HCT116 (cell line): ENCODE data around the gene DYNLT1. TPM values are rescaled to one million over a fixed set of nuclear protein-coding genes. Genes with fewer than 3 reads are reported as not detected.
A peak's percentile ranks its signal among the peaks of the same experiment; 100 is the strongest.

Experiments
- ATAC-seq: fragments of 200-7000 bp; cut with Tn5 transposase; 2 replicates; pipeline ENCODE4 v1.9.1; 2020; ENCODE audit warnings: mild to moderate bottlenecking, moderate library complexity
- BruUV-seq: library from RNA; stranded (reverse); fragments of 400-500 nt; replicated peaks from 2 replicates; lab custom pipeline; 2021; lab: Mats Ljungman, UMichigan
- CTCF ChIA-PET: fragments of 300-600 bp; sonication (Branson Sonifier 250); formaldehyde crosslinking; loops from one replicate; lab custom pipeline; 2021; ENCODE audit warnings: antibody characterized with exemption; lab: Charles Lee
- POLR2A ChIA-PET: fragments of 300-600, 350-600 bp; sonication (Branson Sonifier 250); formaldehyde crosslinking; loops from one replicate; lab custom pipeline; 2021; ENCODE audit warnings: antibody characterized with exemption; lab: Charles Lee
- RAD21 ChIA-PET, 2 experiments: fragments of 300-600 bp; sonication (Branson Sonifier 250); formaldehyde crosslinking; loops; one replicate each; lab custom pipeline; 2023; ENCODE audit warnings: low total read pairs in 2 of 2; ENCODE audit not compliant: uncharacterized antibody in 2 of 2, unreplicated experiment in 2 of 2, low non-redundant PET in 1 of 2; lab: Charles Lee
- DNase-seq: peaks from one replicate; pipeline ENCODE4 v3.0.0-alpha.2; 2010; ENCODE audit warnings: low read depth, low spot score
- H2AFZ ChIP-seq: fragments of 200-600 bp; shearing (Covaris generic), sonication (generic); 2 replicates; pipeline ENCODE4 v1.6.1; 2017; ENCODE audit warnings: low read depth, mixed run types, mixed read lengths, antibody characterized with exemption, low read length; ENCODE audit not compliant: poor library complexity, severe bottlenecking
- H3K27ac ChIP-seq: 2 replicates; pipeline ENCODE4 v1.5.1; 2012; ENCODE audit warnings: low read depth, low read length
- H3K27me3 ChIP-seq: fragments of 200-600 bp; sonication (generic); 2 replicates; pipeline ENCODE4 v1.6.1; 2016; ENCODE audit warnings: mixed run types, low read length, mixed read lengths; ENCODE audit not compliant: insufficient read depth
- H3K36me3 ChIP-seq, 2 experiments: fragments of 200-500 bp in 1 of 2; fragments of 200-600 bp in 1 of 2; sonication (Bioruptor generic) in 1 of 2; sonication (generic) in 1 of 2; 2 replicates each; pipeline versions ENCODE4 v1.5.1 to v1.6.1; 2014 to 2016; ENCODE audit warnings: low read length in 2 of 2, inconsistent platforms in 1 of 2, mixed read lengths in 1 of 2, mixed run types in 1 of 2; ENCODE audit not compliant: insufficient read depth in 2 of 2, control insufficient read depth in 1 of 2
- H3K4me1 ChIP-seq, 2 experiments: fragments of 200-600 bp in 1 of 2; sonication (generic) in 1 of 2; 2 replicates each; pipeline versions ENCODE4 v1.5.1 to v1.6.1; 2012 to 2017; ENCODE audit warnings: low read length in 2 of 2, inconsistent platforms in 1 of 2, mild to moderate bottlenecking in 1 of 2, mixed read lengths in 1 of 2, mixed run types in 1 of 2, moderate library complexity in 1 of 2; ENCODE audit not compliant: insufficient read depth in 2 of 2, control insufficient read depth in 1 of 2
- H3K4me2 ChIP-seq: fragments of 200-600 bp; sonication (generic); 2 replicates; pipeline ENCODE4 v1.6.1; 2017; ENCODE audit warnings: mixed run types, low read length, mixed read lengths
- H3K4me3 ChIP-seq, 2 experiments: fragments of 200-600 bp in 1 of 2; sonication (generic) in 1 of 2; replicated peaks in 1 of 2; 2 replicates each; pipeline ENCODE4 v1.5.1; 2011 to 2016; ENCODE audit warnings: low read length in 2 of 2, control low read depth in 1 of 2, low read depth in 1 of 2, mild to moderate bottlenecking in 1 of 2, mixed read lengths in 1 of 2, mixed run types in 1 of 2
- H3K79me2 ChIP-seq: fragments of 200-600 bp; sonication (generic); 2 replicates; pipeline ENCODE4 v1.6.1; 2017; ENCODE audit warnings: mild to moderate bottlenecking, mixed run types, low read length, moderate library complexity, mixed read lengths; ENCODE audit not compliant: insufficient read depth
- H3K9ac ChIP-seq: fragments of 200-600 bp; sonication (generic); 2 replicates; pipeline ENCODE4 v1.6.1; 2016; ENCODE audit warnings: low read length, mixed read lengths
- H3K9me2 ChIP-seq: fragments of 200-600 bp; sonication (generic), shearing (Covaris generic); 2 replicates; pipeline ENCODE4 v1.6.1; 2017; ENCODE audit warnings: mixed run types, mild to moderate bottlenecking, moderate library complexity; ENCODE audit not compliant: insufficient read depth
- H3K9me3 ChIP-seq, 2 experiments: fragments of 200-500 bp in 1 of 2; fragments of 200-600 bp in 1 of 2; sonication (Bioruptor generic) in 1 of 2; sonication (generic) in 1 of 2; 2 replicates each; pipeline ENCODE4 v1.6.1; 2014 to 2017; ENCODE audit warnings: low read length in 2 of 2, mixed read lengths in 2 of 2, inconsistent platforms in 1 of 2, low read depth in 1 of 2, mild to moderate bottlenecking in 1 of 2, mixed run types in 1 of 2, moderate library complexity in 1 of 2; ENCODE audit not compliant: control insufficient read depth in 1 of 2, insufficient read depth in 1 of 2
- H4K20me1 ChIP-seq: fragments of 200-600 bp; sonication (generic), shearing (Covaris generic); 2 replicates; pipeline ENCODE4 v1.6.1; 2017; ENCODE audit warnings: mixed run types, mild to moderate bottlenecking, moderate library complexity; ENCODE audit not compliant: insufficient read depth
- CBX3 ChIP-seq: IDR thresholded peaks from 2 replicates; pipeline ENCODE4 v1.6.1; 2012; ENCODE audit warnings: low read depth
- CEBPB ChIP-seq: IDR thresholded peaks from 2 replicates; pipeline ENCODE4 v1.6.1; 2012; ENCODE audit warnings: low read depth
- CTCF ChIP-seq, 3 experiments: fragments of 200-600 bp in 1 of 3; sonication (generic) in 1 of 3; IDR thresholded peaks in 2 of 3; conservative IDR thresholded peaks in 1 of 3; 2 replicates each; pipeline ENCODE4 v1.5.1; 2012 to 2017; ENCODE audit warnings: low read depth in 2 of 3, low read length in 2 of 3, antibody characterized with exemption in 1 of 3, borderline replicate concordance in 1 of 3, control low read depth in 1 of 3, mild to moderate bottlenecking in 1 of 3, mixed read lengths in 1 of 3, mixed run types in 1 of 3, moderate library complexity in 1 of 3; ENCODE audit not compliant: insufficient read depth in 1 of 3
- EGR1 ChIP-seq: IDR thresholded peaks from 2 replicates; pipeline ENCODE4 v1.6.1; 2012; ENCODE audit warnings: low read depth
- EZH2 ChIP-seq: fragments of 200-600 bp; sonication (generic); IDR thresholded peaks from 2 replicates; pipeline ENCODE4 v1.6.1; 2017; ENCODE audit warnings: antibody characterized with exemption, mixed run types
- EZH2phosphoT487 ChIP-seq: fragments of 200-600 bp; IDR thresholded peaks from 2 replicates; pipeline ENCODE4 v1.6.1; 2018; ENCODE audit warnings: antibody characterized with exemption, borderline replicate concordance
- FOSL1 ChIP-seq: IDR thresholded peaks from 2 replicates; pipeline ENCODE4 v1.6.1; 2012; ENCODE audit warnings: low read depth
- JUND ChIP-seq: IDR thresholded peaks from 2 replicates; pipeline ENCODE4 v1.6.1; 2012
- POLR2A ChIP-seq: IDR thresholded peaks from 2 replicates; pipeline ENCODE4 v1.7.0; 2011; ENCODE audit warnings: borderline replicate concordance; ENCODE audit not compliant: insufficient read depth, insufficient read length; ENCODE audit errors: extremely low read depth
- POLR2AphosphoS5 ChIP-seq: IDR thresholded peaks from 2 replicates; pipeline ENCODE4 v1.6.1; 2011; ENCODE audit warnings: mild to moderate bottlenecking, low read depth, low read length, moderate library complexity
- SP1 ChIP-seq: IDR thresholded peaks from 2 replicates; pipeline ENCODE4 v1.6.1; 2012; ENCODE audit warnings: low read depth
- intact Hi-C: fragments of 100-400 bp; cut with micrococcal nuclease; formaldehyde crosslinking; loops from 2 replicates; pipeline ENCODE4 v1.10.0; 2022
- total RNA-seq: library from RNA; stranded (reverse); gene quantifications from one replicate; pipeline ENCODE4 v1.2.1, GENCODE V29; 2021; ENCODE audit not compliant: unreplicated experiment
- TF ChIP-seq, protein P1 (sequence below): IDR thresholded peaks from 2 replicates; pipeline ENCODE4 v1.6.1; 2012; ENCODE audit warnings: low read depth

Gene DYNLT1
- total RNA-seq, 1 experiment from 2014 or later = 239 TPM

- intact Hi-C loops = no loop called here
- no peaks in the 10 kb centered on the region for H3K27me3 ChIP-seq
- peaks cover 8 to 39% of the 10 kb centered on the region in 2 experiments; a peak in 3 of 4 replicates for H3K4me1 ChIP-seq
- peak overlapping the region; percentile 20 for H3K27ac ChIP-seq
- no TSS peak for BruUV-seq
- peak overlapping the region; percentile 48 for H3K4me2 ChIP-seq
- H2AFZ ChIP-seq = no peak overlapping the region
- ChIA-PET POLR2A (no interaction called here), CTCF (interaction anchor here (0.8 kb wide), 1 partner anchor 411 kb away, joined by 4 read pairs; no protein-coding TSS in a partner anchor), RAD21 (no interaction called here)
- no peaks in the 10 kb centered on the region for H3K9me2 ChIP-seq
- ATAC-seq = peak; percentile 80
- no peak overlapping the region for H3K4me3 ChIP-seq
- peaks cover 15% of the 10 kb centered on the region; the same call in 1 of the 2 replicates for H3K79me2 ChIP-seq
- peaks cover 10 to 41% of the 10 kb centered on the region in 2 experiments; a peak in 3 of 4 replicates for H3K36me3 ChIP-seq
- no peaks in the 10 kb centered on the region for H4K20me1 ChIP-seq
- TF ChIP-seq POLR2A (no peak), SP1 (peak; percentile 41; the same call in 1 of the 2 replicates), FOSL1 (peak; percentile 71), CTCF (IDR thresholded peaks at IDR 0.05 in 2 of 3, conservative IDR thresholded peaks at IDR 0.05 in 1 of 3; ENCODE audit: borderline replicate concordance in 1 of 3, insufficient read depth in 1 of 3, low read depth in 2 of 3, low read length in 2 of 3) (no peak), CBX3 (peak; percentile 38; the same call in 1 of the 2 replicates), EGR1 (no peak), JUND (peak; percentile 79), CEBPB (no peak), POLR2AphosphoS5 (peak; percentile 51; the same call in 1 of the 2 replicates), EZH2phosphoT487 (no peak), EZH2 (no peak)
- TF ChIP-seq, protein P1, sequence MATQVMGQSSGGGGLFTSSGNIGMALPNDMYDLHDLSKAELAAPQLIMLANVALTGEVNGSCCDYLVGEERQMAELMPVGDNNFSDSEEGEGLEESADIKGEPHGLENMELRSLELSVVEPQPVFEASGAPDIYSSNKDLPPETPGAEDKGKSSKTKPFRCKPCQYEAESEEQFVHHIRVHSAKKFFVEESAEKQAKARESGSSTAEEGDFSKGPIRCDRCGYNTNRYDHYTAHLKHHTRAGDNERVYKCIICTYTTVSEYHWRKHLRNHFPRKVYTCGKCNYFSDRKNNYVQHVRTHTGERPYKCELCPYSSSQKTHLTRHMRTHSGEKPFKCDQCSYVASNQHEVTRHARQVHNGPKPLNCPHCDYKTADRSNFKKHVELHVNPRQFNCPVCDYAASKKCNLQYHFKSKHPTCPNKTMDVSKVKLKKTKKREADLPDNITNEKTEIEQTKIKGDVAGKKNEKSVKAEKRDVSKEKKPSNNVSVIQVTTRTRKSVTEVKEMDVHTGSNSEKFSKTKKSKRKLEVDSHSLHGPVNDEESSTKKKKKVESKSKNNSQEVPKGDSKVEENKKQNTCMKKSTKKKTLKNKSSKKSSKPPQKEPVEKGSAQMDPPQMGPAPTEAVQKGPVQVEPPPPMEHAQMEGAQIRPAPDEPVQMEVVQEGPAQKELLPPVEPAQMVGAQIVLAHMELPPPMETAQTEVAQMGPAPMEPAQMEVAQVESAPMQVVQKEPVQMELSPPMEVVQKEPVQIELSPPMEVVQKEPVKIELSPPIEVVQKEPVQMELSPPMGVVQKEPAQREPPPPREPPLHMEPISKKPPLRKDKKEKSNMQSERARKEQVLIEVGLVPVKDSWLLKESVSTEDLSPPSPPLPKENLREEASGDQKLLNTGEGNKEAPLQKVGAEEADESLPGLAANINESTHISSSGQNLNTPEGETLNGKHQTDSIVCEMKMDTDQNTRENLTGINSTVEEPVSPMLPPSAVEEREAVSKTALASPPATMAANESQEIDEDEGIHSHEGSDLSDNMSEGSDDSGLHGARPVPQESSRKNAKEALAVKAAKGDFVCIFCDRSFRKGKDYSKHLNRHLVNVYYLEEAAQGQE = no peak
- no peaks in the 10 kb centered on the region for H3K9me3 ChIP-seq
- peak overlapping the region; percentile 20 for H3K9ac ChIP-seq
- peak; percentile 69 for DNase-seq
These were observed 12.6 kb downstream of the DYNLT1 start for GRCh38 chr6:158631678-158632537.
